ENCODE measurements around the gene USH1G.

Gene USH1G

GRCh38 chr17:74937064-74938051 is 14.3 kb upstream of the USH1G start:
- Histone ChIP-seq H3K79me2 (ENCODE audit: insufficient read depth, low read length) (no peaks in the 10 kb centered on the region), H3K9ac (ENCODE audit: low read length) (no peak overlapping the region), H3K27me3 (ENCODE audit: low read length) (no peaks in the 10 kb centered on the region), H3K4me2 (ENCODE audit: low read depth, low read length, poor library complexity, severe bottlenecking) (no peak overlapping the region), H3K9me3 (ENCODE audit: insufficient read depth, low read length) (no peaks in the 10 kb centered on the region), H3K36me3 (ENCODE audit: low read length) (no peaks in the 10 kb centered on the region), H3F3A (ENCODE audit: insufficient read depth) (no peaks in the 10 kb centered on the region), H4K20me1 (ENCODE audit: low read depth, low read length) (no peaks in the 10 kb centered on the region), H2AFZ (ENCODE audit: low read depth, low read length, severe bottlenecking) (no peak overlapping the region), H3K9me2 (replicated peaks; ENCODE audit: insufficient read depth, low read length) (no peaks in the 10 kb centered on the region), H3K4me3 (ENCODE audit: insufficient read depth, low read length, poor library complexity, severe bottlenecking) (no peak overlapping the region), H3K27ac (ENCODE audit: low read depth, low read length) (no peak overlapping the region)
- TF ChIP-seq CTCF (IDR thresholded peaks at IDR 0.05; ENCODE audit: insufficient read depth, low read length, poor library complexity, severe bottlenecking) (no peak), EZH2phosphoT487 (conservative IDR thresholded peaks at IDR 0.05; ENCODE audit: low read length) (no peak)

- no peaks in the 10 kb centered on the region for H4K20me1 ChIP-seq (ENCODE audit: low read depth, low read length)
- H3K4me2 ChIP-seq (ENCODE audit: low read depth, low read length, poor library complexity, severe bottlenecking): no peak overlapping the region
- no peaks in the 10 kb centered on the region for H3K9me3 ChIP-seq (ENCODE audit: insufficient read depth, low read length)
- H3K9me2 ChIP-seq (replicated peaks; ENCODE audit: insufficient read depth, low read length): no peaks in the 10 kb centered on the region
- no peak overlapping the region for H3K4me3 ChIP-seq (ENCODE audit: insufficient read depth, low read length, poor library complexity, severe bottlenecking)
- H3K9ac ChIP-seq (ENCODE audit: low read length): no peak overlapping the region
- no peaks in the 10 kb centered on the region for H3K36me3 ChIP-seq (ENCODE audit: low read length)
- no peak for TF ChIP-seq CTCF (IDR thresholded peaks at IDR 0.05; ENCODE audit: insufficient read depth, low read length, poor library complexity, severe bottlenecking)
- no peak for TF ChIP-seq EZH2phosphoT487 (conservative IDR thresholded peaks at IDR 0.05; ENCODE audit: low read length)
- H3K79me2 ChIP-seq (ENCODE audit: insufficient read depth, low read length): no peaks in the 10 kb centered on the region
- H3K27ac ChIP-seq (ENCODE audit: low read depth, low read length): no peak overlapping the region
- H3F3A ChIP-seq (ENCODE audit: insufficient read depth): no peaks in the 10 kb centered on the region
- H2AFZ ChIP-seq (ENCODE audit: low read depth, low read length, severe bottlenecking): no peak overlapping the region
- no peaks in the 10 kb centered on the region for H3K27me3 ChIP-seq (ENCODE audit: low read length)
Measured at GRCh38 chr17:74936470-74936799, 13.4 kb upstream of the USH1G start.

- Histone ChIP-seq H3K9me2 (replicated peaks; ENCODE audit: insufficient read depth, low read length) (no peaks in the 10 kb centered on the region), H3K27me3 (ENCODE audit: low read length) (no peaks in the 10 kb centered on the region), H3K79me2 (ENCODE audit: insufficient read depth, low read length) (no peaks in the 10 kb centered on the region), H3F3A (ENCODE audit: insufficient read depth) (no peaks in the 10 kb centered on the region), H3K4me3 (ENCODE audit: insufficient read depth, low read length, poor library complexity, severe bottlenecking) (no peak within 1 kb of the TSS), H3K27ac (ENCODE audit: low read depth, low read length) (no peak within 1 kb of the TSS), H4K20me1 (ENCODE audit: low read depth, low read length) (no peaks in the 10 kb centered on the region), H3K9me3 (ENCODE audit: insufficient read depth, low read length) (no peaks in the 10 kb centered on the region), H2AFZ (ENCODE audit: low read depth, low read length, severe bottlenecking) (no peak within 1 kb of the TSS), H3K4me2 (ENCODE audit: low read depth, low read length, poor library complexity, severe bottlenecking) (no peak within 1 kb of the TSS), H3K36me3 (ENCODE audit: low read length) (no peaks in the 10 kb centered on the region), H3K9ac (ENCODE audit: low read length) (no peak within 1 kb of the TSS)
- no peak for TF ChIP-seq EZH2phosphoT487 (conservative IDR thresholded peaks at IDR 0.05; ENCODE audit: low read length)
- TF ChIP-seq CTCF (IDR thresholded peaks at IDR 0.05; ENCODE audit: insufficient read depth, low read length, poor library complexity, severe bottlenecking): no peak
Measured at GRCh38 chr17:74935585-74936469, 12.8 kb upstream of the USH1G start, which contains the start of gene OTOP3. Gene OTOP3 (plus strand): TSS chr17:74935898. CDS start chr17:74935922, 24 bp downstream.
